Measurements from ENCODE around the gene TRMT1L.
A peak's percentile ranks its signal among the peaks of the same experiment; 100 is the strongest.
"Not testable (repeated sequence)": the region's sequence is repeated elsewhere in the genome, so short reads cannot be mapped to it uniquely, and the experiment has no call there.

Gene TRMT1L, protein sequence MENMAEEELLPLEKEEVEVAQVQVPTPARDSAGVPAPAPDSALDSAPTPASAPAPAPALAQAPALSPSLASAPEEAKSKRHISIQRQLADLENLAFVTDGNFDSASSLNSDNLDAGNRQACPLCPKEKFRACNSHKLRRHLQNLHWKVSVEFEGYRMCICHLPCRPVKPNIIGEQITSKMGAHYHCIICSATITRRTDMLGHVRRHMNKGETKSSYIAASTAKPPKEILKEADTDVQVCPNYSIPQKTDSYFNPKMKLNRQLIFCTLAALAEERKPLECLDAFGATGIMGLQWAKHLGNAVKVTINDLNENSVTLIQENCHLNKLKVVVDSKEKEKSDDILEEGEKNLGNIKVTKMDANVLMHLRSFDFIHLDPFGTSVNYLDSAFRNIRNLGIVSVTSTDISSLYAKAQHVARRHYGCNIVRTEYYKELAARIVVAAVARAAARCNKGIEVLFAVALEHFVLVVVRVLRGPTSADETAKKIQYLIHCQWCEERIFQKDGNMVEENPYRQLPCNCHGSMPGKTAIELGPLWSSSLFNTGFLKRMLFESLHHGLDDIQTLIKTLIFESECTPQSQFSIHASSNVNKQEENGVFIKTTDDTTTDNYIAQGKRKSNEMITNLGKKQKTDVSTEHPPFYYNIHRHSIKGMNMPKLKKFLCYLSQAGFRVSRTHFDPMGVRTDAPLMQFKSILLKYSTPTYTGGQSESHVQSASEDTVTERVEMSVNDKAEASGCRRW

DNA sequence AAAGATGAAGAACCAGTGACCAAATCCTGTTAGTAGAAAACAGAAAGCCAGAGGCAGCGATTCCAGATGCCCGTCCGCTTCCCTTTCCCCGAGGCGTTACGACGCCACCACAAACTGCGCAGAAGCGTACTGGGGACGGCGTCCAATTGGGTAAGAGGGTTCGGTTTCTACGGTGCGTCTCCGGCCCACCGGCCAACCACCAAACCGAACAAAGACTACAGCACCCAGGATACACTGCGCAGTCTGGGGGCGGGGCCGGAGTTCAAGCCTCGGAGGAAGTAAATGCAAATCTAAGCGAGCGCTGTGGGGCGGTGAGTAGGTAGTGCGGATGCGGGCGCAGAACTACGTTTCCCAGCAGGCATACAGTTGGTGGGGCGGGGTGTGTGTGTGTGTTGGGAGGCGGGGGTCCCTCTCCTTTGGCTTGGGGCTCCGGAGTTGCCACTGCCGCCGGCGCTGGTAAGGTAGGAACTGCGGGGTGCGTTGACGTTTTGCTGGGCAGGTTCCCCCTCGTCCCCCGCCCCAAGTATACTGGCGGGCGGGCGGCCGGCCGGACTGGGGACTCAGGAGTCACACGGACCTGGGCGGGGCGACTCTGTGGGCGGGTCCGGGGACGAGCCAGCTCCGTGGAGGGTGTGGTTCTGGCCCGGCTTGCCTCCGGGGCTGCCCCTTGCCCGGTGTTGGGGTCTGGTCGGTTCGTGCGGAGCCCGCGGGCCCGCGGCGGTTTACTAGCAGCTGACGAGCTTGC, at the start of gene TRMT1L, which contains the start of gene SWT1:
Gene TRMT1L (minus strand): TSS at position 100 of the 745 bp plus-strand sequence. CDS start 241 bp downstream, outside the sequence.
Gene SWT1 (plus strand): TSS at position 314 of the 745 bp plus-strand sequence. CDS start 3,675 bp downstream, outside the sequence.
- peak; percentile 99 to 100 for DNase-seq

DNA sequence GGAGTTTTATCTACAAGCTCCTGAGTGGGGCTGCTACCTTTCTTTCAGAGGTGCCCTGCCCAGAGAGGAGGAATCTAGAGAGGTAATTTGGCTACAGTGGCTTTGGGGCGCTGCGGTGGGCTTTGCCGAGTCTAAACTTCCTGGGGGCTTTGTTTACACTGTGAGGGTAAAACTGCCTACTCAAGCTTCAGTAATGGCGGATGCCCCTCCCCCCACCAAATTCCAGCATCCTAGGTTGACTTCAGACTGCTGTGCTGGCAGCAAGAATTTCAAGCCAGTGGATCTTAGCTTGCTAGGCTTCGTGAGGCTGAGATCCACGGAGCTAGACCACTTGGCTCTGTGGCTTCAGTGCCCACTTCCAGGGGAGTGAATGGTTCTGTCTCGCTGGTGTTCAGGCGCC, 44.1 kb upstream of the TRMT1L start:
- DNase-seq, result no peak

DNA sequence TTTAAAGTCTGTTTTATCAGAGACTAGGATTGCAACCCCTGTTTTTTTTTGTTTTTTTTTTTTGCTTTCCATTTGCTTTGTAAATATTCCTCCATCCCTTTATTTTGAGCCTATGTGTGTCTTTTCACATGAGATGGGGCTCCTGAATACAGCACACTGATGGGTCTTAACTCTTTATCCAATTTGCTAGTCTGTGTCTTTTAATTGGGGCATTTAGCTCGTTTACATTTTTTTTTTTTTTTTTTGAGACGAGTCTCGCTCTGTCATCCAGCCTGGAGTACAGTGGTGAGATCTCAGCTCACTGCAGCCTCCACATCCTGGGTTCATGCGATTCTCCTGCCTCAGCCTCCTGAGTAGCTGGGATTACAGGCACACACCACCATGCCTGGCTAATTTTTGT, 42.0 kb upstream of the TRMT1L start:
- not testable (repeated sequence) for DNase-seq

DNA sequence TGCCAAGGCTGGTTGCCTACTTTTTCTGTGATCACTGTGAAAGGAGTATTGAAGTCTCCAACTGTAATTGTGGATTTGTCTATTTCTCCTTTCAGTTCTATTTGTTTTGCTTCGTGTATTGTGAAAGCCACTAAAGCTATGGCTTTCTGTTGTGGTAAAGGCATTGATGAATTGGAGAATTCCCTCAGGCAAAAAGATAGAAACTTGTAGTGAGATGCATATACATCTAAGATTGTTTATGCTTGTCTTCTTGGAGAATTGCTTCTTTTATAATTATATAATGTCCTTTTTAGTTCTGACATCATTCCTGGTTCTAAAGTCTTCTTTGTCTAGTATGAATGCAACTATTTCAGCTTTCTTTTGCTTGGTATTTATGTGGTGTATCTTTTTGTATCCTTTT, 37.0 kb upstream of the TRMT1L start:
- no peak for DNase-seq

DNA sequence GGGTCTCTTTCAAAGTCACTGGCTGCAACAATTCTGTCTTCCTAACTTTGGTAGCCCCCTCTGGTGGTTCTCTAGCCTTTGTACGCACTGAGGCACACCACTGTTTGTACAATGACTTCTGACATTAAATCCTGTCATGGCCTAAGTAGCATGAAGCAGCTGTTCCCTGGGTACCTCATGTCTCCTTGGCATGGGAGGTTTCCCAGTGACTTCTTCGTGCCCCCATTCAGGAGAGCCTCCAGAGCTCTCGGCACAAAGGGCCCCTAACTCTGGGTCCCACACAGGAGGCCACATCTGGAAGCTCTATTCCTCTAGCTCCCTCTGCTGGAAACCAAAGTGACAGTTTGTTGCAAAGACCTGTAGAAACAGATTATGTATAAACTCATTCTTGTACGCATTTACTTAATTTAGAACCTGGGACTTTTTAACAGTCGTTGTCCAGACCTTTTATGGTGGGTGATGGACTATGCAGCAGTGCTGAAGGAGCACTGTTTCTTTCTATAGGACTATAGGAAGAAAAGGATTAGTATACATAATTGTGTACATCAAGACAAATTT, 13.6 kb upstream of the TRMT1L start:
- peak; percentile 90 for DNase-seq

DNA sequence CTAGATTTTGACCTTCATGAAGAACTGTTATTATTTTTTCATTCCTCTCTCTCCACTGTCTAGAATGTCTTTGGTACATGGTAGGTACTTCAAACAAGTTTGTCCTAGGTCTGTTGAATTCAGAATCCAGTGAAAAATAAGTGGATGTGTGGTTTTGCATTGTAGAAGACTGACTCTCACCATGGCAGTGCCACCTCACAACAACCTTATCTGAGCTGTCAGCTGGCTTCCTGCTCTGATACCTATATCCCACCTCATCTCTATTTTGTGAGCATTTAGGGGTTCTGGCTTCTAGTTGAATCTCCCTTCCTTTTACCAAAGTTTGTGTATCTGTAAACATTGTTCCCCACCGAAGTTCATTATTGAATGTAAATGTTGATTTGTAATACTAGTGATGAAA, 9.4 kb upstream of the TRMT1L start:
- DNase-seq, result no peak

DNA sequence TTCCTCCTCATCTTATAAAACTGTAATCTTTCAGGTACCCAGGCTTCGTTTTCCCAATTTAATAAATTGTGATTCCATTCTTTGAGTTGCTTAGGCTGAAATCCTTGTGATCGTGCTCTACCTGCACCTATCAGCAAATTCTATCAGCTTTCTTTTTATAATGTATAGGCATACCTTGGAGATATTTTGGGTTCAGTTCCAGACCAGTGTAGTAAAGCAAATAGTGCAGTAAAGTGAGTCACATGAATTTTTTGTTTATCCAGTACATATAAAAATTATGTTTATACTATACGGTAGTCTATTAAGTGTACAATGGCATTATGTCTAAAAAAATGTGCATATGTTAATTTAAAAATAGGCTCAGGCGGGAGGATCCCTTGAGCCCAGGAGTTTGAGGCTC, 5.7 kb upstream of the TRMT1L start:
- no peak for DNase-seq

DNA sequence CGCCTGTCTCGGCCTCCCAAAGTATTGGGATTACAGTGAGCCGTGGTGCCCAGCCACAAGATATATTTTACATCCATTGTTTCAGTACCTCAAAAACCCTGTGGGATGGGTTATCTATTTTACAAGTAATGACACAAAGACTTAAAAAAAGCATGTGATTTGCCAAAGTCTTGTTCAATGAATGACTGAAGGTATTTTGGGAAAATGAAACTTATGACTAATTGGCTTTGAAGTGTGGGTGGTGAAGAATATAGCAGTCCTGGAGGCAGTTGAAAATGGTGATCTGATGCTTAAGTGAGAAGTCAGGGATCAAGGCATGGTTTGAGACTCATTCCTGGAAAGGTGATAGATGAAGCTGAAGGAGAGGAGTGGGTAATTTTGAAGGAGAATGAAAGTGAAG, 3.2 kb upstream of the TRMT1L start:
- DNase-seq, result no peak

DNA sequence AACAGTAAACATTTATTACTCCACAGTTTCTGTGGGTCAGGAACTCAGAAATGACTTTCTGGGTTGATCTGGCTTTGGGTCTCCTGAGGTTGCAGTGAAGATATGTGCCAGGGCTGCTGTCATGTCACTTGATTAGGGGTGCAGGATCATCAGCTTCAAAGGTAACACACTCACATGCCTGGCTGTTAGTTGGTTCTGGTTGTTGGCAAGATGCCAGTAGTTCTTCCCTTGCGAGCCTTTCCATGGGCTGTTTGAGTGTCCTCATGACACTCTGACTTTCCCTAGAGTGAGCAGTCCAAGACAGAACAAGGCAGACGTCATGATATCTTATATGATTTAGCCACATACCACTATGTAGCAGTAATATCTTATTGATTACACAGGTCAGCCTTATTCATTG, 2.0 kb upstream of the TRMT1L start:
- DNase-seq, result no peak

DNA sequence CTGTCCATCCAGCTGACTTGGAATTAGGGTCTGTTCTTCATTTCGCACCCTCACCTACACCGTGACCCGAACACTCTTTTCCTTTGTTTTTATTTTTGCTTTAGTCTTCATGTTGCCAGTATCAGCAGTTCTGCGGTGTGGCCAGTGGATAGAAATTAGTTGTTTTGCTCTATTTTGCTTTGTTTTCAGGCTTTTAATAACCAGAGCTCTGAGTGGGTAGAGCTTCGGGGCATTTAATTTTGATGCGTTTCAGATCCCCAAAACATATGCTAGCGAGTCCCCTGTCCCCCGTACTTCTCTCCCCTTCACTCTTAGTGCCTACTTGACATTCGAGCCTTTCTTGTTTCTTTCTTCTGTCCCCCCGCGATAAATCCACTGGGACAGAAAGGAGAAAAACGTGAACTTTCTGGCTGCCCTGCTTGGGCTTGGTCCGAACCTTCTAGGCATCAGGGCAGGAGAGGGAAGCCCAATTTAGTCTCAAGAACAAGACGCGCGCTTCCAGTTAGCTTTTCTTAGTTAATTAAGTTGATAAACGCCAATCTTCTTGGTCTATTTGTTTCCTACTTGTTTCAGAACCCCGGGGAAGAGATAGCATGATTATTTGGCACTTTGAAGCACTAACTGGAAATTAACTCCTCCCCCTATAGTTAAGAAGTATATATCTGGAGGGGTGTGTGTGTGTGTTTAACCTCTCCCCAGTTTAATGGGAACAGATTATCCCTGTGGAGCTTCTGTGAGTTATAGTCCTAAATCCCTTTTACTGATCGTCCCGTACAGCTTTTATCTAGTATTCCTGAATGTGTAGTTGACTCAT, 1.1 kb upstream of the TRMT1L start:
- peak; percentile 24 to 66 for DNase-seq

DNA sequence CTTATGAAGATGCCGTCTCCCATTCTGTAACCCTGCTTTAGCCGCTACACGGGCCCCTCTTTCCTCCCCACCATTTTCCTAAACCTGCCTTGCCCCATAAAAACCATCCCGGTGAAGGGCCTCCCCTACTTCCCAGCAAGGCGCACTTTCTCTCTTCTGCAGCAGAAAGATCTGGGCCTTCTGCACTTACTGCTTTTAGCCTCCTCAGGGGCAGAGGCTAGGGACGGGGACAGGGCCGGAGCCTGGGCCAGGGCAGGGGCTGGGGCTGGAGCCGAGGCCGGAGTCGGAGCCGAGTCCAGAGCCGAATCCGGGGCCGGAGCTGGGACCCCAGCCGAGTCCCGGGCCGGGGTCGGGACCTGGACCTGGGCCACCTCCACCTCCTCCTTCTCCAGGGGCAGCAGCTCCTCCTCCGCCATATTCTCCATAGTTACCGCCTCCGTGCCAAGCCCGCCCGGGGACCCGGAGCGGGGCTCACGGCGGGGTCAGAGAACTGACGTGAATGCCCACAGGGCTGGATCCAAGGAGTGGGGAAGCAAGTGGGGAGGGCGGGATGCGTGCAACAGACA, 382 bp downstream of the TRMT1L start:
- DNase-seq, result peak; percentile 38 to 61

DNA sequence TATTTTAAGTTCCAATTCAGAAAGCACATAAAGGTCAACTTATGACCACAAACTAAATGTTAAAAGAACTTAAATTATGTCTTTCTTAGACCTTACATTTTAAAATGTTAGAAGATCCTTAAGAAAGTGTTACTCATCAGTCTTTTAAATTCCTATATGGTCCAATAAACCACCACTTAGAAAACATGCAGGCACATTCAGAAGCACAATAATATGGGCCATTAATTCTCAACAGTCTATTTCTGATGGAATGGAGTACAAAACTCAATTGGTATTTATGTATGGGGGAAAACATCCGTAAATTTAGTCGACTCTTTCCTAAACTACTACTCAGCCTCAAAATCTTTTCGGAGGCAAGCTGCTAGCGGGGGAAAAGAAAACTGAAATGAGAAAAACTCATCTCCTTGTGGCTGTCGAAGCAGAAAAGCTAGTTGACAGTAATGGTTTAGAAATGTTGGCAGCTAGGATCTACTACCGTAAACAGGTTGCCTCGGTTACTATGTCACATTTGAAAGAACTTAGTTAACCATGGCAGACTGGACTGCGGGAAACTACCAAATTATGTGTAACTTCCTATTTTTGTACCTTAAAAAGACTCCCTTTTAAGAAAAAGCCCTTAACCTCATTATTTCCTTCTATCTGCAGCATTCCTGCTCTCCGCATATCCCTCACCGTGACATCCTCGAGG, 1.0 kb downstream of the TRMT1L start:
- DNase-seq, result peak in 1 of 2 experiments; percentile 55

DNA sequence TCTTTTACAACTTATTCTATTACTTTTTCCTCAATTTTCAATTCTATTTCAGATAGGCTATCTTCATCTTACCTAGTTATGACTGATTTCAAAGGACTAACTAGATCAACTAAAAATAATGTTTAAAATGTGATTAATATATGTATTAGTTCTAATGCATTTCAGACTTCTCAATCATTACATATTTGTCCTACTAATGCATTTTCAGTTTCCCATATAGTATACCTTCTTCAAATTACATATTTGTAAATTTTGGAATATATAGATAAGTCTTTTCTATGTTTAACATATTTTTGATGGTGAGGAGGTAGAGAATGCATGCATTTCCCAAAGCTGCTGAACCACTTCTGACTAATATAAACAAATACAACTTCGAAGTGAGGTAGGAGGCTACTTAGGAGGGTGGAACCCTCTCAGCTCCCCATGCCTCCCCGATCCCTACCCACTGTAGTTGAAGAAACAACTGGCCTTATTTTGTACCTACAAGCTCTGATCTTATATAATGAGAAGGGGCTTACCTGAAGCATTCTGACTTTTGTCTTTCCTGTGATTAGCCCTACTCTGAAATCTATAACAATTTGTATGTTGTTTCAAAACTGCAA, 1.7 kb downstream of the TRMT1L start:
- DNase-seq, result peak in 1 of 2 experiments; percentile 15

DNA sequence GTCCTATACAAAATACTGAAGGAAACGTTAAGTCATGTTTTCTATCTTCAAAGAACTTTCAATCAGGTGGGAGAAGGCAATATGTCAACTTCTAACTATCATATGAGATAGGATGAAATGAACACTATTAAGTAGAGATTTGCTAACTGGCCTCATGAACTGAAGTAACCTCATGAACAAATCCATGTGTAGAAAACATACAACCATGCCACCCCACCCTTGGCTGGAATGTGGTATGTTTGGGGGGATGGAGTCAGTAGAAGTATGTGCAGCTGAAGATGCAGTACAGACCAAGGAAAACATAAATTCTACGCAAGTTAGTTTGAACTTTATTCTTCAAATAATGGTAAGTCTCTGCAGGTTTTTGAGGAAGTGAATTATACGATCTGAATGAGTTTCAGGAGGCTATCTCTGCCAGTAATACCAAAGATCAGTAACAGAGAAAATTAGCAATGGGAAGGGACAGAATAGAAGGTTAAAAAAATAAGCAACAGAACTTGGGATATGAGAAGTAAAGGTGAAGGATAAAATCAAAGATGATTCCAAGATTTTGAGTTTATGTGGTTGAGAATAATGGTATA, 4.5 kb downstream of the TRMT1L start:
- DNase-seq, result peak in 1 of 2 experiments; percentile 14

DNA sequence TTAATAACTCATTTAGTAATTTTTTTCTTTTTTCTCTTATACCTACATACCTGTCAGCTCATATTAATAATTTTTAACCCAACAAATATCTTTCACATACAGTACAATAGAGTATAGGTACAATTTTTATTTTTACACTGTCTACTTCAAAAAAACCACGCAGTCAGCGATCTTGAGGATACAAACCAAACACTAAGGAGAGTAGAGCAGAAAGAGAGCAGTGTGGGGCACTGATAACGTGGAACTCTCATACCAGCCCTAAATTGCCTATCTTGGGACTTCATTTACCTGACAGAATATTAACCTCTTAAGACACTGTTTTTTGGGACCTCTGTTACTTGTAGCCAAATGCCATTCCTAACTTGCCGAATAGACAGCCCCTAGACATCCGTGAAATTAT, 5.5 kb downstream of the TRMT1L start:
- no peak for DNase-seq

DNA sequence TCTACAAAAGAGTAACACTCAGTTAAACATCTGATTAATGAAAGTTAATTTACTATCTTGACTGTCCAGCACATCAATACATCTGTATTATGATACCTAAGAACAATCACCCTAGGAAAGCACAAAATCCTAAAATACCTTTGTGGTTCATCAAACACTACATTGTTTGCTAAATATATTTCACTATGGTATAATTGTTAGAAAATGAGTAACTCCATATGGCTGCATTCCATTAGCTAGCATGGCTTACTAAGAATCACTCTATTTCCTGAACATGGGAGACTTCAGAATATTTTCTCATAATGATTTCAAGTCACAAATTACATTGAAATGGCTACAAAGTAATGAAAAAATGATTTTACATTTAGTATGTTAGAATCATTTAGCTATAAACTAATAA, 12.5 kb downstream of the TRMT1L start:
- no peak for DNase-seq

DNA sequence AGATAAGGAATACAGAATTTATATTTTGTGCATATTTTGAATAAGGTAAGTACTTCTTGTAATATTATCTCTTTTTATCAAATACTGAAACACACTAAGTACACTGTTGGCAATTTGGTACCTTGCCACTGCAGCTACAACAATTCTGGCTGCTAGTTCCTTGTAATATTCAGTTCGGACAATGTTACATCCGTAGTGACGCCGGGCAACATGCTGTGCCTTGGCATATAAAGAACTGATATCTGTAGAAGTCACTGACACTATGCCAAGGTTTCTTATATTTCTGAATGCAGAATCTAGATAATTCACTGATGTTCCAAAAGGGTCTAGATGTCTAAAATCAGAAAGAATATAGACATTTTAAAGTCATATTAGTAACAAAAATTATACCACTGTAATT, 17.5 kb downstream of the TRMT1L start:
- no peak for DNase-seq

DNA sequence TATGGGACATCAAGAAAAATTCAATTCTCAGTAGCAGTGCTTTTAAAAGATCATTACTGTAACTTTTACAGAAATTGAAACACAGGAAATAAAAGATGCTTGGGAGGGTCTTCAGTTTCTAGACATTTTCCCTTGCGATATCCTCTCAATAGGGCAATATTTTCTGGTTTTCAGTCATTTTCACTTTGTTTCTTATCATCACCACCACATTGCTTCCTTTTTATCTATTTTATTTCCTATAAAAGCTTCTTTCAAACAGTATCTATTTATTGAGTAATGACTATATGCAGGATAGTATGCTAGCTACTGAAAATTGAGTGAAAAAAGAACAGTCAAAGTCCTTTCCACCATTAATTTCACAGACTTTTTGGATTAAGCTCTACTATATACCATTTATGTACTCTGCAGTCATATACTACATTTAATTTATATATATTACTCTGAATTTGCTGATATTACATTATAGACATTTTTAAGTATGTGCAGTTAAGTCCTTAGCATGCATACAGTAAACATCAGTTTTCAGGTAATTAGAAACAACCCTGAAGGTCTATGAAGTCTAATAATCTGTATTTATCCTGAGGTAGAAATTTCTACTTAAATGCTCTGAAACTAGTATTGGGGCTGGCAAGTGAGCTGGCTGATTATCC, 18.7 kb downstream of the TRMT1L start:
- no peak for DNase-seq

DNA sequence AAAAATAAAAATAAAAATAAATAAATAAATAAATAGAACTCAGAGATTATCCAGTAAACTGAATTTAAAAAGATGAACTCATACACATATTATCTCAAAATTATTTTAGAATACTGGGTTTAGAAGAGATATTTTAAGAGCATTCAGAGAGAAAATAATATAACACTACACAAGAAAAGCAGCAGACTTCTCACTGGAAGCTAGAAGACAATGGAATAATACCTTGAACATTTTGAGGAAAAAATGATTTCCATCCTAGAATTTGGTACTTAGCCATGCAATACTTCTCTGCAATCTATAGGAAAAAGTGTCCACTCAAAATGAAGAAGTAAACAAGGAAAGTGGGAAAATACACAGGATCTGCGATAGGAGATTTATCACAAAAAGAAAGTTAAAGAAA, 24.2 kb downstream of the TRMT1L start:
- no peak for DNase-seq

DNA sequence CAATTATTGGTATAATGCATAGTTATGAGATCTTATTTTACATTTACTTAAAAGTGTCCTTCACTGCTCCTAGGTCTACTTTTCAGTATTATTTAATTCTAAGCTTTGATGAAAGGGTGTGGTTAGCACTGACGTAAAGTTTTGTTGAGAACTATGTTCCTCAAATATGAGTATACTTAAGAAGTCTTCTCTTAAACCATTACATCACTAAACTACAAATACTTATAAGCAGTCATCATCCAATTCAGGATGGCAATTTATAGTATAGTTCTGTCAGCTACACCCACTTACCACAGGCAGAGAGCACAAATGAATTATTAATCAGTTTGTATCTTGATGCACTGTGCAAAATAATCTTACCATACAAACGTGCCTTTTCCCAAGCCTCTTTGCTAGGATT, 27.0 kb downstream of the TRMT1L start:
- DNase-seq, result no peak

Measured in Kasumi-1 (cell line).